SU-DHL-6 (cell line): ENCODE data around the gene SLC7A9.

Source experiments
- EZH2phosphoT487 ChIP-seq: fragments of 200-600 bp; sonication (generic), shearing (Covaris generic); conservative IDR thresholded peaks from 2 replicates; pipeline ENCODE4 v1.6.1; 2018; ENCODE audit warnings: mild to moderate bottlenecking, antibody characterized with exemption, low read length, moderate library complexity, mixed read lengths
- TF ChIP-seq, protein P1 (sequence below): fragments of 200-600 bp; sonication (generic); IDR thresholded peaks from one replicate; pipeline ENCODE4 v1.5.1; 2017; ENCODE audit warnings: antibody characterized with exemption, mild to moderate bottlenecking, low read length, moderate library complexity; ENCODE audit not compliant: insufficient read depth, poor library complexity, severe bottlenecking

DNA sequence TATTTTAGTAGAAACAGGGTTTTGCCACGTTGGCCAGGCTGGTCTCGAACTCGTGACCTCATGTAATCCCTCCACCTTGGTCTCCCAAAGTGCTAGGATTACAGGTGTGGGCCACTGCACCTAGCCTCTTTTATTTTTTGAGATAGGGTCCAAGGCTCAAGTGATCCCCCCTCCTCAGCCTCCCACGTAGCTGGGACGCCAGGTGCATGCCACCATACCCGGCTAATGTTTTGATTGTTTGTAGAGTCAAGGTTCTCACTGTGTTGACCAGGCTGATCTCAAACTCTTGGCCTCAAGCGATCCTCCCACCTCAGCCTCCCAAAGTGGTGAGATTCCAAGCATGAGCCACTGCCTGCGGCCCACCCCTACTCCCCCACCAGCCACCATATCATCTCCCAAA lies 6.3 kb downstream of the SLC7A9 start:
- TF ChIP-seq EZH2phosphoT487, result no peak
- TF ChIP-seq, protein P1, sequence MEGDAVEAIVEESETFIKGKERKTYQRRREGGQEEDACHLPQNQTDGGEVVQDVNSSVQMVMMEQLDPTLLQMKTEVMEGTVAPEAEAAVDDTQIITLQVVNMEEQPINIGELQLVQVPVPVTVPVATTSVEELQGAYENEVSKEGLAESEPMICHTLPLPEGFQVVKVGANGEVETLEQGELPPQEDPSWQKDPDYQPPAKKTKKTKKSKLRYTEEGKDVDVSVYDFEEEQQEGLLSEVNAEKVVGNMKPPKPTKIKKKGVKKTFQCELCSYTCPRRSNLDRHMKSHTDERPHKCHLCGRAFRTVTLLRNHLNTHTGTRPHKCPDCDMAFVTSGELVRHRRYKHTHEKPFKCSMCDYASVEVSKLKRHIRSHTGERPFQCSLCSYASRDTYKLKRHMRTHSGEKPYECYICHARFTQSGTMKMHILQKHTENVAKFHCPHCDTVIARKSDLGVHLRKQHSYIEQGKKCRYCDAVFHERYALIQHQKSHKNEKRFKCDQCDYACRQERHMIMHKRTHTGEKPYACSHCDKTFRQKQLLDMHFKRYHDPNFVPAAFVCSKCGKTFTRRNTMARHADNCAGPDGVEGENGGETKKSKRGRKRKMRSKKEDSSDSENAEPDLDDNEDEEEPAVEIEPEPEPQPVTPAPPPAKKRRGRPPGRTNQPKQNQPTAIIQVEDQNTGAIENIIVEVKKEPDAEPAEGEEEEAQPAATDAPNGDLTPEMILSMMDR, result no peak
